GM18861 (cell line): Measurements from ENCODE around the gene DGKB.

ENCODE experiments used
- ATAC-seq: cut with Tn5 transposase; IDR thresholded peaks from one replicate; pipeline ENCODE4 v1.9.1; 2021; ENCODE audit not compliant: unreplicated experiment

The DGKB gene

GRCh38 chr7:14236834-14237233 is 665.7 kb downstream of the DGKB start:
- no peak for ATAC-seq

- no peak for ATAC-seq
Observed at GRCh38 chr7:14235056-14235455, 667.5 kb downstream of the DGKB start.

- no peak for ATAC-seq
Observed at GRCh38 chr7:14233868-14234369, 668.6 kb downstream of the DGKB start.

- ATAC-seq = no peak
Observed at GRCh38 chr7:14233076-14233867, 669.3 kb downstream of the DGKB start.

- ATAC-seq = no peak
Observed at GRCh38 chr7:14229047-14229446, 673.5 kb downstream of the DGKB start.

GRCh38 chr7:14228341-14228740 is 674.2 kb downstream of the DGKB start:
- ATAC-seq = no peak

GRCh38 chr7:14226126-14226525 is 676.4 kb downstream of the DGKB start:
- no peak for ATAC-seq

GRCh38 chr7:14219125-14219524 is 683.4 kb downstream of the DGKB start:
- no peak for ATAC-seq

- ATAC-seq = no peak
Observed at GRCh38 chr7:14218338-14218737, 684.2 kb downstream of the DGKB start.

- no peak for ATAC-seq
Observed at GRCh38 chr7:14209896-14210484, 692.6 kb downstream of the DGKB start.

- no peak for ATAC-seq
Observed at GRCh38 chr7:14207711-14208110, 694.8 kb downstream of the DGKB start.

GRCh38 chr7:14207138-14207537 is 695.4 kb downstream of the DGKB start:
- ATAC-seq = no peak

- ATAC-seq = no peak
Observed at GRCh38 chr7:14206121-14206520, 696.4 kb downstream of the DGKB start.

- no peak for ATAC-seq
Observed at GRCh38 chr7:14201353-14201752, 701.2 kb downstream of the DGKB start.

GRCh38 chr7:14199336-14199735 is 703.2 kb downstream of the DGKB start:
- no peak for ATAC-seq

- no peak for ATAC-seq
Observed at GRCh38 chr7:14197280-14197679, 705.3 kb downstream of the DGKB start.

- ATAC-seq = no peak
Observed at GRCh38 chr7:14196555-14196954, 706.0 kb downstream of the DGKB start.

- ATAC-seq = no peak
Observed at GRCh38 chr7:14195871-14196270, 706.7 kb downstream of the DGKB start.

GRCh38 chr7:14195079-14195478 is 707.5 kb downstream of the DGKB start:
- ATAC-seq = no peak

GRCh38 chr7:14191686-14192098 is 710.9 kb downstream of the DGKB start:
- ATAC-seq = no peak

GRCh38 chr7:14184292-14184864 is 718.2 kb downstream of the DGKB start:
- no peak for ATAC-seq

- ATAC-seq = no peak
Observed at GRCh38 chr7:14179781-14180180, 722.8 kb downstream of the DGKB start.
